Right ventricle myocardium superior (tissue), 1 donor: Measurements from ENCODE around the gene PRKCZ. TPM values are rescaled to one million over a fixed set of nuclear protein-coding genes. Genes with fewer than 3 reads are reported as not detected.

Experiments used
- ATAC-seq: fragments of 200-7000 bp; cut with Tn5 transposase; one replicate; pipeline ENCODE4 v1.9.1; 2020; ENCODE audit warnings: mild to moderate bottlenecking; ENCODE audit not compliant: poor library complexity
- DNase-seq: peaks from one replicate; pipeline ENCODE4 v3.0.0-alpha.2; 2020
- intact Hi-C: fragments of 100-400 bp; cut with DNase I; formaldehyde crosslinking; loops from one replicate; pipeline ENCODE4 v1.11.2; 2022
- long read RNA-seq: library from polyadenylated mRNA; unstranded; transcript quantifications from one replicate; pipeline ENCODE4 v2.0.0, GENCODE V29; 2021
- total RNA-seq: library from RNA; stranded (reverse); fragmentation: NEBNext Ultra II Directional; extraction: Animal tissue kit (Norgen Biotek cat#: 25700); gene quantifications from one replicate; pipeline ENCODE4 v1.2.1, GENCODE V29; 2021
- donor health status: DM: no; HTN: yes; CAD: no; lungs with severe emphysema.

The PRKCZ gene
- 13.5 TPM for total RNA-seq
- long read RNA-seq, transcript PRKCZ-201 (18 exons, 2,326 nt) = major isoform, 70 of 76 reads
- long read RNA-seq, partial matches to known transcripts = 3 of 76 reads
- long read RNA-seq, other reads (novel, unspliced or antisense) = 3 of 76 reads

GRCh38 chr1:2049718-2050431 is at the start of gene PRKCZ:
Gene PRKCZ, plus strand, starts transcription at chr1:2050411. Its CDS starts 220 bp downstream, at chr1:2050631.
- intact Hi-C loops = no loop called here
- ATAC-seq = peak; percentile 93
- DNase-seq = peak; percentile 89

GRCh38 chr1:2000432-2000831 is 49.8 kb upstream of the PRKCZ start:
- DNase-seq (no peak), ATAC-seq (no peak)
- intact Hi-C loops = no loop called here

GRCh38 chr1:2000850-2001249 is 49.4 kb upstream of the PRKCZ start:
- ATAC-seq = no peak
- no peak for DNase-seq
- intact Hi-C loops = no loop called here

- DNase-seq = no peak
- intact Hi-C loops = no loop called here
Observed at GRCh38 chr1:2001773-2002411, 48.3 kb upstream of the PRKCZ start.

GRCh38 chr1:2003541-2004131 is 46.6 kb upstream of the PRKCZ start, which contains the start of gene CFAP74:
Gene CFAP74, minus strand, starts transcription at chr1:2003786. Its CDS starts 12,830 bp downstream, at chr1:1990956.
- ATAC-seq (peak; percentile 27), DNase-seq (no peak)
- intact Hi-C loops = no loop called here

More at GRCh38 chr1:2001773-2002411, 48.3 kb upstream of the PRKCZ start:
- ATAC-seq = no peak

- DNase-seq (no peak), ATAC-seq (no peak)
- intact Hi-C loops = no loop called here
Observed at GRCh38 chr1:2004856-2005255, 45.4 kb upstream of the PRKCZ start.

- intact Hi-C loops = no loop called here
- ATAC-seq = no peak
- no peak for DNase-seq
Observed at GRCh38 chr1:2009101-2010053, 40.8 kb upstream of the PRKCZ start.

GRCh38 chr1:2014181-2014580 is 36.0 kb upstream of the PRKCZ start:
- ATAC-seq = no peak
- intact Hi-C loops = no loop called here
- no peak for DNase-seq

GRCh38 chr1:2014741-2015735 is 35.2 kb upstream of the PRKCZ start:
- no peak for ATAC-seq
- intact Hi-C loops = no loop called here
- DNase-seq = no peak

GRCh38 chr1:2016123-2016522 is 34.1 kb upstream of the PRKCZ start:
- ATAC-seq (no peak), DNase-seq (no peak)
- intact Hi-C loops = no loop called here

- ATAC-seq = no peak
- intact Hi-C loops = no loop called here
- DNase-seq = no peak
Observed at GRCh38 chr1:2018217-2019171, 31.7 kb upstream of the PRKCZ start.

- DNase-seq = no peak
- no peak for ATAC-seq
- intact Hi-C loops = no loop called here
Observed at GRCh38 chr1:2019172-2019543, 31.1 kb upstream of the PRKCZ start, which contains the start of gene GABRD. Gene GABRD, plus strand, starts transcription at chr1:2019345. Its CDS starts 79 bp downstream, at chr1:2019424.

- intact Hi-C loops = no loop called here
- ATAC-seq (no peak), DNase-seq (no peak)
Observed at GRCh38 chr1:2019571-2020309, 30.5 kb upstream of the PRKCZ start.

- intact Hi-C loops = no loop called here
- ATAC-seq = no peak
Observed at GRCh38 chr1:2020310-2020655, 29.9 kb upstream of the PRKCZ start.

GRCh38 chr1:2021550-2021949 is 28.7 kb upstream of the PRKCZ start:
- intact Hi-C loops = no loop called here
- ATAC-seq (no peak), DNase-seq (no peak)

More at GRCh38 chr1:2020310-2020655, 29.9 kb upstream of the PRKCZ start:
- no peak for DNase-seq
